ENCODE data around the gene STUM. TPM values are rescaled to one million over a fixed set of nuclear protein-coding genes. Genes with fewer than 3 reads are reported as not detected.
"Not testable (repeated sequence)": the region's sequence is repeated elsewhere in the genome, so short reads cannot be mapped to it uniquely, and the experiment has no call there.

The STUM gene
- total RNA-seq, 1 donor from 2014 or later, result 1.7 TPM

DNA sequence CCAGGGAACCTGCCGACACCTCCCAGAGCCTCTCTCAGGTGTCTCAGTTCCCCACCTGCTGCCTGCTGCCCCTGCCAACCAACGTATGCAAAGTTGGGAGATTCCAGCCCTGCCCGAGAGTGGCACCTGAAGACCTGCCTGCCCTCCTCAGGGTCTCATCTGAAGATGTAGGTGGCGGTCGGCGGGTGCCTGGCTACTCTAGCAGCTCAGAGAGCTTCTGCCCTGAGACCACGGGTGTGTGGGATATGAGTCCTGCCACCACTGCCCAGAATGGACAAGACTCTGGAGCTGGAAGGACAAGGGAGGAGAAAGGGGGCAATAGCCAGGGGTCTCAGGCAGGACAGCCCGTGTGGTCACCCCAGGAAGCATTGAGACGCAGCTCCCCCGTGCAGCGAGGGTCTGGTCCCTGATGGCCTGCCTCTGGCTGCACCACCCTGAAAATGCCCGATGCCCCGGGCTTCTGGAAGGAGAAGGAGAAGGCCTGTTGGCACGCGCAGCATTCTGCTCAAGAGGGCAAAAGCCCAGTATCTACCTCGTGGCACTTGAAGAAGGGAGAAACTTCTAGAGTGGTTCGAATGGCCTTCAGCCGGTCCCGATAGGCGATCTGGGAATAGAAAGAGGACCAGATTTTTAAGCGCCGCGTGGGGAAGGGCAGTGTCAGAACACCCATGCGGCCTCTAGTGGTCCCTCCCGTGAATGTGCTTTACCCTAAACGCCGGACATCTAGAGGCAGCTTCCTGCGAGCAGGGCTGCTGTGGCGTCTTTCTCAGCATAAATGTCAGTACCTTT, 88.8 kb downstream of the STUM start:
- peak; percentile 55 for DNase-seq (ENCODE audit: low spot score)

DNA sequence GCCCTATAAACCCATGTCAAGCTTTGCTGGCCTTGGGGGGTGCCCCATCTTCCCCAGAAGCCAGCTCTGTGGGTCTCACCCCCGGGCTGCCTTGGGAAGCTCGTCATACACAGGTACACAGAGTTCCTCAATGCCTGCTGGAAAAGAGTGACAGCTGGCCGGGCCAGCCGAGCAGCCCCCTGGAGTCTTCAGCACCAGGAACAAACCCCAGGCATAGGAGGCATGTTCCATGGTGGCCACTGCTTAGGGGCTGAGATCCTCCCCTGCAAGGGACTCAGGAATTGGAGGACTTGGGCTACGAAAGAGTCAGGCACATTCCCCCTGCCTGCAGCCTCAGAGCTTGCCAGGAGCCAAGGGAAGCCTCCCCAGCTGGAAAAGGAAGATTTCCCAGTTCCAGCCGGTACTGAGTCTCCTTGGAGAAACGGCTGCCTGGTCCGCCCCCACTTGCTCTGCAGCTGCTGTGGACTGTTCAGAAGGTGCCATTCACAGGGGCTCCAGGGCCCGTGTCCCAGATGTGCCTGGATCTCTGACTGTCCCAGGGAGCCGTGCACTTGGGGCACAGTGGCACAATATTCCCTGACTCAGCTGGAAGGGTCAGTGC, 89.5 kb downstream of the STUM start:
- no peak for DNase-seq (ENCODE audit: low spot score)

DNA sequence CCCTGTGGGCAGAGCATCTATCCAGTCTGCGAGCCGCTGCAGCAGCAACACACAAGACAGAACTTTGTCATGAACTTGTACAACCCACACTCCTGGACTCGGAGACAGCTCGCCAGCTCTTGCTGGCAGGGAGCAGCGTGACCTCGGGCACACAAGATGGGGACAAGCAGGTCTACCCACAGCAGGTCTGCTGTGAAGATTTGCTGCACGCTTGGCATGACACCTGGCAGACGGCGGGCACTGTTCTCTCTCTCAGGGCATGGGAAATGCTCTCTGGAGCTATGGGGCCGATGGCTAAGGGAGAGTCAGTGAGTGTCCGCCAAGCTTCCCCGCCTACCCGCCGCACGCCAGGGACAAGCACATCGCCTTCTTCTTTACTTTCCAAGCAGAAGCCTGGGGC, 90.0 kb downstream of the STUM start:
- DNase-seq (ENCODE audit: low spot score), result no peak

DNA sequence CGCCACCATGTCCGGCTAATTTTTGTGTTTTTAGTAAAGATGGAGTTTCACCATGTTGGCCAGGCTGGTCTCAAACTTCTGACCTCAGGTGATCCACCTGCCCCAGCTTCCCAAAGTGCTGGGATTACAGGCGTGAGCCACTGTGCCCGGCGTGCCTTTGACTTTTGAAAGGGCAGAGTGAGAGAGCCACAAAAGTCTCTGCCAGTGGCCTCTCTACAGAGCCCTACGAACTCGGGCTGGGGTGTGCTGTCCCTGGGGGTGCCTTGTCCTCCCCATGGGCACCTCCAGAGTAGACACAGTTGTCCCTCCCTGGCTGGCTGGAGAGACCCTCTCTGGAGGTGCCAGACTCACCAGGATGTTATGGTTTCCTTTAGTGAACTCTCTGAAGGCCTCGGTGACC, 90.6 kb downstream of the STUM start:
- not testable (repeated sequence) for DNase-seq (ENCODE audit: low spot score)

DNA sequence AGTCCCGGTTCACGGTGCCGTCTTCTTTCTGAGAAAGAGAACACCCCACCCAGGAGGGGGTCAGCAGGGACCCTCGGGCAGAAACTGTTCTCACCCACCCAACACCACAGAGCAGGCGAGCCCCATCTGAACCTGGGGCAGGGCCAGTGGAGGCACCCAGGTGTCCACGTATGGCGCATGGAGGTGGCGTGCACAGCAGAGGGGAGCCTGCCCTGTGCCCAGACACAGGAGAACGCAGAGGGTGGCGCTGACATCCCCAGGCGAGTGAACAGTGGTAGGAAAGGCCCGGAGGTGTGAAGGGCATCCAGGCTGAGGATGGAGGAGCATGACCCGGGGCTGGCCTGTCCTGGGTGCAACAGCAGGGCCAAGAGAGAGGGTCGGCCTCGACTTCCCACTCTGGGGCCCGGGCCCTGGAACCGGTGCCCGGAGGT, 91.1 kb downstream of the STUM start:
- no peak for DNase-seq (ENCODE audit: low spot score)

DNA sequence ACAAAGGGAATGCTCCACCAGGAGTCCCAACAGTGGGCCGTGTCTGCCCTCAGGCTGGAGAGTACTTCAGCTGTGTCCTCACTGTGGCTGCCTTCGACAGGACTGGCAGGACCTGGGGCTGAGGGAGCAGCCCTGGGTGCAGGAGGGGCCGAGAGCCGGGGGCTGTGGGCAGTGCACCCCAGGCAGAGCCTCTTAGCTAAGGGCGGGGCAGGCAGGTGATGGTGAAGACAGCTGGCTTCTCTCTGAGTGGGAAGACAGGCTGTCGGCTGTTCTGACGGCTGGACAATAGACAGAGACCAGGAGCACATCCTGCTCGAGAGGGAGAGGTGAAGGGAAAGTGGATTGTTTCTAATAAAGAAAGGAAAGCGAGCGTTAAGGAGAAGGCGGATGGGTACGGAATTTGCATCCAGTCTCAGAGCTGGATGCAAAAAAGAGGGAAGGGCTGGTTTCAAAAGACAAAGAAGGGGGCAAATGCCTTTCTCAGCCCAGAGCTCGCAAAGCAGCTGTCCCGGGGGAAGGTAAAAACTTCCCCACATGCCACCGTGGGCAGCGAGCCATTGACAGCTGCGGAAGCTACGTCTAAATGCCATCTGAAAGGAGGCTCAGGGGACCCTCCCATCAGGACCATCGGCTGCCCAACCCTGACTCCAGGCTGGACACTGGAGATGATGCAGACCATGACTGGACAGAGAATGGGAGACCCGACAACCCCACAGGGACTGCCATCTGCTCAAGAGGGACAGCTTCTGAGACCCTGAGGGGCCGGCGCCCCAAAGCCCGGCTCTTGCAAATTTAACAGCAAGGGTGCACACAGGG, 92.0 kb downstream of the STUM start:
- no peak for DNase-seq (ENCODE audit: low spot score)

DNA sequence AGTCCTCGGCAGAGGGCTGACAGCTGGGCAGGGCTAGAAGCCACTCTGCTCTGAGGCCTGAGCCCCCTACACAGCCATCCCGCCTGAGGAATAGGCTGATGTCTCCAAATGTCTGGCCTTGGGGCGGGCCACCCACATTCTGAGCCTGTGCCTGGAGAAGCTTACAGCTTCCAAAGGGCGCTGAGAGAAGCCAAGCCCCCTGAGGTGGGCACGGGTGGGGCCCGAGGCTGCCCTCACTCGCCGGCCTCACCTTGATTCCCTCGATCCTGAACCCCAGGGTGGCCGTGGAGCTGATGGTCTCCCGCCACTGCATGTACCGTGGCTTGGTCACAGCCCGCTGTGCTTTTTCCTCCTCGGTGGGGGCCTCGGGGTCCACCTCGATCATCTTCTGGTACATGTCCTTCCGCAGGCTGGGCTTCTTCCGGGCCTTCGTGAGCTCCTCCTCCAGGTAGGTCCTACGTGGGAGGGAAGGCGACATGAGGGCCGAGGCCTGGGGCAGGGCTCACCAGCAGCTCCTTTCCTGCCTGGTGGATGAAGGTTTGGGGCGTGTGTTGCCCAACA, 93.2 kb downstream of the STUM start:
- no peak for DNase-seq (ENCODE audit: low spot score)

DNA sequence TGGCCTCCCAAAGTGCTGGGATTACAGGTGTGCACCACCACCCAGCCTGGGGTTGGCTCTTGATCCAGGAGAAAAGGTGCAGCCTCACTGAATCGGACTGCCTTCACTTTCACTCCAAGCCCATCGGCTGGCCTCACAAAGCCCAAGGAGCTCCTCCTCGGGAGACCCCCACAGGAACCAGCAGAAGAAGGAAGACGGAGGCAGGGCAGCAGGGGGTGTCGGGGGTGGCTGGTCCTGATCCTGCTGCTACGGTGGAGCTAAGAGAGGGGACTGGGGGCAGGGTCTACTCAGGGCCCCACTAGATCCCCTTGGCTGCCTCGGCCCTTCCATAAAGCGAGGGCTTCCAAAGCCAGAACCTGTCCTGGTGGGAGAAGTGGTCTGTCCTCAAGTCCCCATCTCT, 93.9 kb downstream of the STUM start:
- no peak for DNase-seq (ENCODE audit: low spot score)

DNA sequence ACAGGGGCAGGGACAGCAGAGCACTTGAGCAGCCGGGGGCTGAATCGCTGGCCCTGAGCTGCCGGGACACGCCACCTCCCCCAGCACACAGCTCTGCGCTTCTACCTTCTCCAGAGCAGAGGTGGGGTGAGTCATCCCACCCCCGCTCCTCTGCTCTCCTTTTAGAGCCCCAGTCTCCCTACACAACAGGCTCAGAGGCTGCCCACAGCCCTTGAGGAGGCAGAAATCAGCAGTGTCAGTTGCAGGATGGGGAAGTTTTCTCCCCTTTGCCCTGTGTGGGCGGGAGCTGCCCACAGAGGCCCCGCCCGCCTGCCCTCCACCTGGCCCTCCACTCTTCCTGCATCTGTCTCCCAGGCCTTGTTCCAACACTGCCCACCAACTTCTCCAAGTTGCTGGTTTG, 94.6 kb downstream of the STUM start:
- no peak for DNase-seq (ENCODE audit: low spot score)

DNA sequence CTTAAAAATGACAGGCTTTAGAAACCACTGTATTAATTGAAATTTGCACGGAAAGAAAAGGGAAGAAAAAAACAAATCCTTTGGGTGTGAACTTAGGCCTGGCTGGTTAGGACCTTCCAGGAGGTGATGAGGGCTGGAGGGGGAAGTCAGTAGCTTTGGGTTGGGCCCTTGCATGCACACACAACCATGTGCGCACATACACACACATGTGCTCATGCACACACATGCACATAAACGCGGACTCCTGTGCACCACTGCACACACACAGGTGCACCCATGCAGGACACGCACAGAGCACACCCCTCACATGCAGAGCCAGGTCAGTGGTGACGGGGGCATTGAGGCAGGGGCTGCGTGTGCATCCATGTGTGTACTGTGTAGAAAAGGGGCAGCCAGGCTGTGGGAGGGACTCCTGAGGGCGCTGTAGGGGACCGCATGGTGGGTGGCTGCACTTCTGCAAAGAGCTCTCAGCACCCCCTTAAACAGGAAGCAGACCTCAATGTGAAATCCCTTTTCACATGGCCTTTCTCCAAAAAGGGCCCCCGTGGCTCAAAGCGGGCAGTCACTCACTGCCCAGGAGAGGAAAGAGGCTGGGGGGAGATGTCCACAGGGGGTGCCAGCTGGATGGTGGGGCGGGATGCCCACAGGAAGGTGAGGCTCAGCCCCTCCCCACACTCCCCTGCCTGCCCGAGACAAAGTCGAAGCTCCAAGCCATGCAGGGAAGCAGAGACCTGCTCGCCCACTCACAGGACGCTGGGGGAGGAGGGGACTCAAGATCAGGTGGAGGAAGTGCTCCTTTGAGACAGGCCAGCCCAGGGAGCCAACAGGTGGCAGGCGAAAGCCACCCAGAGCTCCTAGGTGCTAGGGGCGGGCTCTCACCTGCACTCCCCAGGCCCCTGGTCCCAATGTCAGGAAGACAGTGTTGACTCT, 95.3 kb downstream of the STUM start:
- no peak for DNase-seq (ENCODE audit: low spot score)

DNA sequence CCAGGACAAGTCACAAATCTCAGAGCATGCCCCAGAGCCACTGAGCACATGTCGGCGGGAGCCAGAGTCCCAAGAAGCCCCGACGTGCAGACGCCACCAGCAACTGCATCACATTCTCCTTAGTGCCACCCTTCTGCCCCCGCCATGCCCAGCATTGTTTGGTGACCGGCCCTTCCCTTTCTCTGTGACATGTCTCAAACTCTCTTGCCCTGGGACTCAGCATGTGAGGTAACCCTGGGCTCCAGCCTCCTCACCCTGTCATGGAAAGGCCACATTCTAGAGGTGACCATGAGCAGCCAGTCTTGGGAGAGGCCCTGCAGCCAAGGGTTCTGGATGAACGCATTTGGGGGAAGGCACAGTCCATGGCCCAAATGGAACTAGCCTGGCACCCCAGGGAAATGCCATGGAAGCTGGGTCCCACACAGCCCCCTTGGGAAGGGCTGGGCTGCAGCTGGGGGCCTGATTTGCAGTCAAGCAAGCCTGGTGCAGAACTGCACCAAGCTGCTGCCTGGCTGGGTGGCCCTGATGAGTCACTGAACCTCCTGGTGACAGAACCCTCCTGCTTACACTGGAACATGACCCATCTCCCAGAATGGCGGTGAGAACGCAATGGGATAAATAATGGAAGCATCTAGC, 96.1 kb downstream of the STUM start:
- no peak for DNase-seq (ENCODE audit: low spot score)

DNA sequence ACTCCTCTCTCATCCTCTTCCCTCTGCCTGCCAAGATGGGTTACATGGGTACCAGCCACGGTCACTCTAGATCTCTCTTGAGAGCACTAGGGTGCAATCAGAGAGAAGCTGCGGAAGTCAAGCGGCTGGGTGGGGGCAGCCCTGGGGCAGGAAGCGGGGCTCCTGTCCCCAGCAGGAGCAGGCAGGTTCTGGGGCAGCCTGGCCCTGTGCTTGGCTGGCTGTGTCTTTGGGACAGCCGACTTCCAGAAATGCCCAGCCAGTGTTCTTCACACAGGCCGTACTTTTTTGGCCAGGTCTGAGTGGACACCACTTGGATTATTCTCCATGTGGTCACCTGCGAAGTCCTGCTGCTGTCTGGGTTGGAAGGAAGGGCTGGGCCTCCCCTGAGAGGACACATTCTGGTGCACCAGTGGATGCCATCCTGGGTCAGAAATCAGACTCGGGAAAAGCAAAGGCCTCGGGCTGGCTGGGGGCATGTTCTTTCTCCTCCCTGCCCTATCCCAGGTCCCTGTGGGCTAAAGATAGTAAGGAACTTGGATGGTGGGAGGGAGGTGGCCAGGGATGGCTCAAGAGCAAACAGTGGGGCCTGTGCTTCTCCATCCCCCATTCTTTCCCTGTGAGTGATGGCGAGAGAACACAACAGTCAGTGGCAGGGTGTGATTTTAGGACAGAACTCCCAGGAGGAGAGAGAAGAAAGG, 96.9 kb downstream of the STUM start:
- no peak for DNase-seq (ENCODE audit: low spot score)

DNA sequence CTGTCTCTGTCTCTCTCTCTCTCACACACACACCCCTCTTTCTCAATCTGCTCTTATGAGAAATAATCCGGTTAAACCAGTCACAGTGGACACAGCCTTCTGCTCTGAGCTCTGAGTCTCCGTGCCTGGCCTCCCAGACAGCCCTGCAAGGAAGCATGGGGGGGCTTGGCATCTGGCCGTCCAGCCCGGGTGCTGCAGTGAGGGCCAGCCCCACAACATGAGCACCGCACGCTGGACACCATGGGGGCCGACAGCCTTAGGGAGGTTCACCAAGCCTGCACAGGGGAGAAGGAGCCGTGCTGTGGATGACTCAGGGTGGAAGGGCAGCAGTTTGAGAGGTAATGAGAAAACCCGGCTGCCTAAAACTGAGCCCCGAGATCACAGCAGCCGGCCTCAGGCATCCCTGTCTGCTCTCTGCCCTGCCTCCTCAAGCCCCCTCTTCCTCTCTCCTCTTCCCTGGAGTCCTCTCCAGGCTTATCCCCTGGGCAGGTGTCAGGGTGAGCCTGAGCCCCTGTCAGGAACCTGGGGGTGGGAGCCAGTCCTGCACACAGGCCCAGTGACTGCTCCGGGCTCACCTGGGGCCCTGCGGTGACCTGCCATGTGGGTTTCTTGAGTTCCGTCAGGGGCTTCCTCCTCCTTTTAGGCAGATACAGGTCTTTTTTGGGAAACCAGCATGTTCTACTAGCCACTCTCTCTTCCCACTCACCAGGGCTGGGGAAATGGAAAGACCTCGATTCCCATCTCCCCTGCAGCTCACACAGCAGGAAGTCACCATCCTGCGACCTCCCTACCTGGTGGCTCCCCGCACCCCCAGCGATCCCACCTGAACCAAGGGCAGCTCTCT, 97.7 kb downstream of the STUM start:
- DNase-seq (ENCODE audit: low spot score), result peak; percentile 89

DNA sequence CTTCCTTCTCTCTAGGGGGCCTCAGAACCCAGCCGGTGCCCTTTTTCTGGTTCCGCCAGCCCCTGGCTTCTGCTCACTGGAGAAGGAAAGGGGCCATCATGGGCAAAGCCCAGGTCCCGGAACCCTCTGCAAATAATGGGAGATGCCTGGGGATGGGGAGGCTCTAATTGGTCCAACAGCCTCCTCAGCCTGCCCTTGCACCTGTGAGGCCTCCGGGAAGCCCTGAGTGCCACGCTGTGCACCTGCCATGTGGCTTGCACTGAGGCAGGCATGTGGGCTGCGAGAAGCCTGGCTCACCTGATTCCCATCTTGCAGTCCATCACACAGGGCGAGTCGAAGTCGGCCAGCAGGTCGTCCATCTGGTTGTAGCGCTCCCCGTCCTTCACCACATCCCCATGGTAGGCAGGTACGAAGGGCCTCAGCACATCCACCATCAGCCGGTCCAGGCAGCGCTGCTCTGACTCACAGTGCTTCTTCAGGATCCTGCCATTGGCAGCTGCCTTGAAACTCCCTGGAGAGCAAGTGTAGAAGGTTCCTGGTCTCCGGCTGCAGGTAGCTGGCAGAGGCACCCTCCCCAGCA, 98.4 kb downstream of the STUM start:
- DNase-seq (ENCODE audit: low spot score), result no peak

DNA sequence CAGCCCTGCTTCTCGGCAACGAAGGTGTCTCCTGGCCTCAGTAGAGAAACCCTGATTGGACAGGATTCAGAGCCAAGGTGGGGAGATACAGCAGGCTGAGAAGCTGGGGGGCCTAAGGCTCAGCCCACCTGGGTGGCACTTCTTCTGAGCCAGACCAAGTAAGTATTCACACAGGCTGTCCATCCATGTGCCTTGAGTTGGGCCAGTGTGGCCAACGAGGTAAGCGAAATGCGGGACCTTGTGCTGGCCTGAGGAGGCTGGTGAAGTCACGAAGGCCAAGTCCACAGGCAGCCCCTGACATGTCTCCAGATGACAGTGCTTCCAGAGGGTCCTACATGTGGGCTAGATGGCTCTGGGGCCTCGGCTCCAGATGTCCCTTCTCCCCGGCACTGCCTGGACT, 99.2 kb downstream of the STUM start:
- DNase-seq (ENCODE audit: low spot score), result no peak

DNA sequence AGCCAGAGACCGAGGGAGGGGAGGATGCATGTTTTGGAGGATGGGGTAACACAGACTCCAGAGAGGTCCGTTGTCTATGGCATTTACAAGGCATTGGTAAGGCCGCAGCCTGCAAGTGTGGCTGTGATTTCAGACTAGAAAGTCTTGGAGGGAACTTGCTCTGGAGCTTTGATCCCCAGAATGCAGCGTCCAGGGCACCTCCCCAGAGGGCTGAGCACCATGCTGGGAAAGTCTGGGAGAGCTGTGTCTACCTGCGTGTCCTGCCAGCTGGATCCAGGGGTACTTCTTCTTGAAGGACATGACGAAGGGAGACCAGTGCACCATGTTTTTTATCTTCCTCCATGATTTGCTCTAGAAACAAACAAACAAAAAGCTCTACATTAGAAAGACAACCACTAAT, 99.9 kb downstream of the STUM start:
- no peak for DNase-seq (ENCODE audit: low spot score)

DNA sequence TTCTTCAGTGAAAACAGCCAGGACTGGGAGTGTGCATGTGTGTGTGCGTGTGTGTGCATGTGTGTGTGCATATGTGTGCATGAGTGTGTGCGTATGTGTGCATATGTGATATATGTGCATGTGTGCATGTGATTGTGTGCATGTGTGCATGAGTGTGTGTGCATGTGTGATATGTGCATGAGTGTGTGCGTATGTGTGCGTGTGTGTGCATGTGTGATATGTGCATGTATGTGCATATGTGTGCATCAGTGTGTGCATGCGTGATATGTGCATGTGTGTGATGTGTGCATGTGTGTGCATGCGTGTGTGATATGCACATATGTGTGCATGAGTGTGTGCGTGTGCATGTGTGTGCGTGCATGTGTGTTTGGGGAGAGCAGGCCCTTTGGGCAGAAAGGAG, 100.7 kb downstream of the STUM start:
- no peak for DNase-seq (ENCODE audit: low spot score)

DNA sequence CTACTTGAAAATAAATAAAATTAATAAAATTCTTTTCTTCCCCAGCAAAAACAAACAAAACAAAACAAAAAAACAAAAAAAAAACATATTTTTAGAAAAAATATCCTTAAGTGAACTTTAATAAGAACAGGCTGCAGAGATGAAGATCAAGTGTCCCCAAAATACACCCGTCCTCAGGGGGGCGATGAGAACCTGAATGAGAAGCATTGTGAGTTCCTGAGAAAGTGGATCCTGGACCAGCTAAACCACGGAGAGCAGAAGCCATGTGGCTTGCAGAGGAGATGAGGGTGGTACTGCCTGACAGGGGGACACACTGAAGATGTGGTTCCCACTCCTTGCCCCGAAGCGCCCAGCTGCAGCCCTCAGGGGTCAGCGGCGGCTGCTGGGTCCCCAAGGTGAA, 101.2 kb downstream of the STUM start:
- DNase-seq (ENCODE audit: low spot score), result peak; percentile 35
